Activated CD8-positive, alpha-beta memory T cell treated with anti-CD3 and anti-CD28 coated beads, Interleukin-2, amount 50 U/mL, for 4 hours (primary cell): ENCODE data around the gene CHST8.
"Not testable (repeated sequence)": the region's sequence is repeated elsewhere in the genome, so short reads cannot be mapped to it uniquely, and the experiment has no call there.

Experiments
- DNase-seq: peaks from one replicate; pipeline ENCODE4 v3.0.0-alpha.2; 2020

Gene CHST8

GRCh38 chr19:33621811-33622504 is at the start of gene CHST8:
CHST8 (plus strand) TSS chr19:33621953; CDS start chr19:33689262, 67,309 bp downstream.
- DNase-seq: no peak

GRCh38 chr19:33572929-33573328 is 48.8 kb upstream of the CHST8 start:
- DNase-seq: no peak

GRCh38 chr19:33574824-33575223 is 46.9 kb upstream of the CHST8 start:
- DNase-seq: no peak

GRCh38 chr19:33578697-33579096 is 43.1 kb upstream of the CHST8 start:
- DNase-seq: no peak

- DNase-seq: no peak
Measured at GRCh38 chr19:33580026-33580644, 41.6 kb upstream of the CHST8 start.

GRCh38 chr19:33580645-33581037 is 41.1 kb upstream of the CHST8 start:
- no peak for DNase-seq

- DNase-seq: no peak
Measured at GRCh38 chr19:33582914-33583313, 38.8 kb upstream of the CHST8 start.

- DNase-seq: no peak
Measured at GRCh38 chr19:33587150-33587549, 34.6 kb upstream of the CHST8 start.

- DNase-seq: no peak
Measured at GRCh38 chr19:33590224-33590623, 31.5 kb upstream of the CHST8 start.

- no peak for DNase-seq
Measured at GRCh38 chr19:33595783-33596182, 26.0 kb upstream of the CHST8 start.

GRCh38 chr19:33601583-33601982 is 20.2 kb upstream of the CHST8 start:
- no peak for DNase-seq

- no peak for DNase-seq
Measured at GRCh38 chr19:33602576-33603204, 19.1 kb upstream of the CHST8 start.

GRCh38 chr19:33603377-33603776 is 18.4 kb upstream of the CHST8 start:
- DNase-seq: no peak

- no peak for DNase-seq
Measured at GRCh38 chr19:33604651-33605050, 17.1 kb upstream of the CHST8 start.

- DNase-seq: not testable (repeated sequence)
Measured at GRCh38 chr19:33605803-33606295, 15.9 kb upstream of the CHST8 start.

GRCh38 chr19:33606556-33606955 is 15.2 kb upstream of the CHST8 start:
- no peak for DNase-seq

- DNase-seq: no peak
Measured at GRCh38 chr19:33609353-33609752, 12.4 kb upstream of the CHST8 start.

- no peak for DNase-seq
Measured at GRCh38 chr19:33610588-33610987, 11.2 kb upstream of the CHST8 start.

GRCh38 chr19:33612928-33613619 is 8.7 kb upstream of the CHST8 start:
- DNase-seq: no peak

GRCh38 chr19:33613620-33614000 is 8.1 kb upstream of the CHST8 start:
- no peak for DNase-seq

GRCh38 chr19:33616346-33616745 is 5.4 kb upstream of the CHST8 start:
- DNase-seq: no peak

- no peak for DNase-seq
Measured at GRCh38 chr19:33616857-33617256, 4.9 kb upstream of the CHST8 start.

- DNase-seq: not testable (repeated sequence)
Measured at GRCh38 chr19:33618363-33618762, 3.4 kb upstream of the CHST8 start.

GRCh38 chr19:33618884-33619283 is 2.9 kb upstream of the CHST8 start:
- no peak for DNase-seq
